GM21528 (cell line): ENCODE data around the gene FAM193A.
"Not testable (repeated sequence)": the region's sequence is repeated elsewhere in the genome, so short reads cannot be mapped to it uniquely, and the experiment has no call there.

Experiments used
- ATAC-seq: cut with Tn5 transposase; IDR thresholded peaks from one replicate; pipeline ENCODE4 v1.9.1; 2021; ENCODE audit warnings: mild to moderate bottlenecking, moderate library complexity; ENCODE audit not compliant: unreplicated experiment, low FRiP score

FAM193A gene

GRCh38 chr4:2761035-2761923 lies 224.8 kb downstream of the FAM193A start:
- no peak for ATAC-seq

- no peak for ATAC-seq
Measured at GRCh38 chr4:2762048-2762447, 225.6 kb downstream of the FAM193A start.

GRCh38 chr4:2762486-2763370 lies 226.3 kb downstream of the FAM193A start:
- not testable (repeated sequence) for ATAC-seq

- ATAC-seq = no peak
Measured at GRCh38 chr4:2763511-2763967, 227.1 kb downstream of the FAM193A start.

- no peak for ATAC-seq
Measured at GRCh38 chr4:2765832-2766526, 229.5 kb downstream of the FAM193A start.

- ATAC-seq = no peak
Measured at GRCh38 chr4:2767046-2767704, 230.7 kb downstream of the FAM193A start.

GRCh38 chr4:2767705-2768074 lies 231.2 kb downstream of the FAM193A start:
- no peak for ATAC-seq

GRCh38 chr4:2768124-2768523 lies 231.7 kb downstream of the FAM193A start:
- ATAC-seq = no peak

- ATAC-seq = no peak
Measured at GRCh38 chr4:2768921-2769336, 232.5 kb downstream of the FAM193A start.

GRCh38 chr4:2771264-2771663 lies 234.8 kb downstream of the FAM193A start:
- no peak for ATAC-seq

- ATAC-seq = not testable (repeated sequence)
Measured at GRCh38 chr4:2780643-2781042, 244.2 kb downstream of the FAM193A start.

GRCh38 chr4:2781911-2782310 lies 245.5 kb downstream of the FAM193A start:
- ATAC-seq = no peak
